ENCODE data around the gene NUCKS1. TPM values are rescaled to one million over a fixed set of nuclear protein-coding genes. Genes with fewer than 3 reads are reported as not detected.
A peak's percentile ranks its signal among the peaks of the same experiment; 100 is the strongest.

NUCKS1 gene
- total RNA-seq, 1 donor from 2014 or later = 111 TPM

DNA sequence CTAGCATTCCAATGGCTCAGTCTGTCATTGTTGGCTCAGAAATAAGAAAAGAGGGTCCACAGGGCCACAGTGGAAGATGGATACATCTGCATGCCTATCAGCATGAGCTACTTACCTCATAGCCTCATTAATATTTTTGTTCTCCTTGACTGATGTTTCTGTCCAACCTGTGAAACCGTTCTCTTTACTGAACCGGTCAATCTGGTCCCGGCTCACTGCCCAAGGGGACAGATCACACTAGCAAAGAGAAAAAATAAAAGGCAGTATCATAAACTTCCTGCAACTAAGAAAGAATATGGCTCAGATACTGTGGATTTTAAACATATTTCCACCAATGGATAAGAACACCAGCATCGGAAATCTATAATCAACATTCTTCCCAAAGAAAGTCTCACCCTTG lies 20.6 kb upstream of the NUCKS1 start:
- intact Hi-C loops (cut with DNase I) = no loop called here
- Histone ChIP-seq H3K9me3 (no peaks in the 10 kb centered on the region), H3K27me3 (ENCODE audit: low read depth) (no peaks in the 10 kb centered on the region), H3K4me3 (no peak overlapping the region), H3K4me1 (peaks cover 12% of the 10 kb centered on the region), H3K36me3 (peaks cover 14% of the 10 kb centered on the region), H3K27ac (no peak overlapping the region)
- DNase-seq (no peak), ATAC-seq (no peak)
- TF ChIP-seq, protein P1, sequence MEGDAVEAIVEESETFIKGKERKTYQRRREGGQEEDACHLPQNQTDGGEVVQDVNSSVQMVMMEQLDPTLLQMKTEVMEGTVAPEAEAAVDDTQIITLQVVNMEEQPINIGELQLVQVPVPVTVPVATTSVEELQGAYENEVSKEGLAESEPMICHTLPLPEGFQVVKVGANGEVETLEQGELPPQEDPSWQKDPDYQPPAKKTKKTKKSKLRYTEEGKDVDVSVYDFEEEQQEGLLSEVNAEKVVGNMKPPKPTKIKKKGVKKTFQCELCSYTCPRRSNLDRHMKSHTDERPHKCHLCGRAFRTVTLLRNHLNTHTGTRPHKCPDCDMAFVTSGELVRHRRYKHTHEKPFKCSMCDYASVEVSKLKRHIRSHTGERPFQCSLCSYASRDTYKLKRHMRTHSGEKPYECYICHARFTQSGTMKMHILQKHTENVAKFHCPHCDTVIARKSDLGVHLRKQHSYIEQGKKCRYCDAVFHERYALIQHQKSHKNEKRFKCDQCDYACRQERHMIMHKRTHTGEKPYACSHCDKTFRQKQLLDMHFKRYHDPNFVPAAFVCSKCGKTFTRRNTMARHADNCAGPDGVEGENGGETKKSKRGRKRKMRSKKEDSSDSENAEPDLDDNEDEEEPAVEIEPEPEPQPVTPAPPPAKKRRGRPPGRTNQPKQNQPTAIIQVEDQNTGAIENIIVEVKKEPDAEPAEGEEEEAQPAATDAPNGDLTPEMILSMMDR (IDR thresholded peaks at IDR 0.05) = no peak

DNA sequence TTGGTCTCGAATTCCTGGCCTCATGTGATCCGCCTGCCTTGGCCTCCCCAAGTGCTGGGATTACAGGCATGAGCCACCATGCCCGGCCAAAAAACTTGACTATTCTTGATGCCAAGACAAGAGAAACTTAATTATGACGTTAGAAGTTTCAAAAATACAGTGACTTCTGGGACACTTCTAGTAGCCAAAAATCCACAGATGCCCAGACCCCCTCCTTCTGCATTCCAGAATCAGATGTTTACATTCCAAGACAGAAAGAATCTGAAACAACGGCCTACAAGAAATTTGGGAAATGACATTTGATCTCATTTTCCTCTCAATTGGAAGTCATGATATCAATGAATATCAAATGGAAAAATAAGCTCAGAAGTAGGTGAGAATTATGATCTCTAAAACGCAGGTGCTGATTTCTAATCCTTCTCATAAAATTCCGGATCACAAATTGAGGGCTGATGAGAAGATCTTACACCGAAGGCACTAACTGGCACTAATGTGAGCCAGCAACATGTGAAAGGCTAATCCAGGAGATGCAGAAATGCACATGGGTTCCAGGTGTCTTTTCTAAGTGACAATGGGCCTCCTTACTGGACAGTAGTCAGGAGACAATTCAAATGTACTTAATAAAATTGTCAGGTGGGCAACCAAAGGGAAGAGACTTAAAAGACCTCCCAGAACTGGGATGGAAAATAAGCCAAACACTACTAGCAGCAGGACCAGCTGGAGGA lies 19.8 kb upstream of the NUCKS1 start:
- TF ChIP-seq, protein P1 (IDR thresholded peaks at IDR 0.05) = no peak
- peak overlapping the region; percentile 44 for H3K27ac ChIP-seq
- intact Hi-C loops (cut with DNase I) = no loop called here
- peaks cover 9% of the 10 kb centered on the region for H3K4me1 ChIP-seq
- no peak overlapping the region for H3K4me3 ChIP-seq
- DNase-seq (no peak), ATAC-seq (no peak)
- H3K36me3 ChIP-seq = peaks cover 14% of the 10 kb centered on the region
- H3K27me3 ChIP-seq (ENCODE audit: low read depth) = no peaks in the 10 kb centered on the region
- H3K9me3 ChIP-seq = no peaks in the 10 kb centered on the region

DNA sequence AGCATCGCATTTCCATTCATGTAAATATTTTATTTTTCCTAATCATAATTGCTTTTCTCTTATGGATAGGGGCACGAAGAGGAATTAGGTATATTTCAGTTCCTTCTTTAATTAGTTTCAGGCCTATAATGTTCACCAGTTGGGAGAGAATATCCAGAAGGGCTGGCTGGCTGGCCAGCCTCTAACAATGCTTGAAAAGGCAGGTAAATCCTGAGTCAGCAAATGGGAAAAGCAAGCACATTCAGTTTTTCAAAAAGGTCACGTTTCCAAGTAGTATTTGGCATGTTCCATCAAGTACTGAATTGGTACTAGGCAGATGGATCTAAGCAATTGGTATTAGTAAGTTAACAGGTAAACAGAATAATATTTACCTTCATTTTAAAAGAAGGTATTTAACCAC lies 17.3 kb upstream of the NUCKS1 start:
- H3K27me3 ChIP-seq (ENCODE audit: low read depth) = no peaks in the 10 kb centered on the region
- H3K36me3 ChIP-seq = peaks cover 14% of the 10 kb centered on the region
- ATAC-seq (no peak), DNase-seq (no peak)
- H3K9me3 ChIP-seq = no peaks in the 10 kb centered on the region
- H3K4me1 ChIP-seq = no peaks in the 10 kb centered on the region
- H3K27ac ChIP-seq = no peak overlapping the region
- TF ChIP-seq, protein P1 (IDR thresholded peaks at IDR 0.05) = no peak
- intact Hi-C loops (cut with DNase I) = no loop called here
- no peak overlapping the region for H3K4me3 ChIP-seq

DNA sequence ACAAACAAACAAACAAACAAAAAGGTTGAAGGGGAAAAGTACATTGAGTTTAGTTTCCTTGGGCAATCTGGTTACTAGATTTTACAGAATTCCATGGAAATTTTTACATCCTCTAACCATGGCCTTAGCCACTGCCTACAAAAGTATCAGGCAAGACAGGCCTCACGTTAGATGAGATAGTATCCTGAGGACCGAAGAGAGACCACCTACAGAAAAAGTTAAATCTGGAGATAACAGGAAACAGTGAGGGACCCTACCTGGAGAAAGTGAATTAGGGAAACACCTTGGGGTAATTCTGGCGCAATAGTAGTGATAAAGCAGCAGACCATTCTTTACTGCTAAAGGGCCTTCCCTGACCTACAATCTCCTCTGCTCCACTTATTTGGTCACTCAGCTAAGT lies 16.6 kb upstream of the NUCKS1 start:
- DNase-seq = no peak
- H3K27ac ChIP-seq = no peak overlapping the region
- intact Hi-C loops (cut with DNase I) = no loop called here
- H3K27me3 ChIP-seq (ENCODE audit: low read depth) = no peaks in the 10 kb centered on the region
- H3K36me3 ChIP-seq = peaks cover 14% of the 10 kb centered on the region
- no peak overlapping the region for H3K4me3 ChIP-seq
- no peaks in the 10 kb centered on the region for H3K9me3 ChIP-seq
- no peaks in the 10 kb centered on the region for H3K4me1 ChIP-seq
- TF ChIP-seq, protein P1 (IDR thresholded peaks at IDR 0.05) = no peak
- ATAC-seq = no peak

DNA sequence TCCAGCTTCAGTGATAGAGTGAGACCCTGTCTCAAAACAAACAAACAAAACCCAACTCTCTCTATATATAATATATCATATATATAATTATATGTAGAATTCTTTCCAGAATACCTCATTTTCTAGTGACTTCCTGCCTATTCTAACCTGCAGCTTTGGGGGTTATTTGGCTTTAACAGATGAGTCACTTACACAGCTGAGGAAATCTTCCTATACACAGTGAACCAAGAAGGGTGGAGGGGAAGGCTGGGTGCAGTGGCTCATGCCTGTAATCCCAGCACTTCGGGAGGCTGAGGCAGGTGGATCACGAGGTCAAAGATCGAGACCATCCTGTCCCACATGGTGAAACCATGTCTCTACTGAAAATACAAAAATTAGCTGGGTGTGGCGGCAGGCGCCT lies 16.1 kb upstream of the NUCKS1 start:
- Histone ChIP-seq H3K27me3 (ENCODE audit: low read depth) (no peaks in the 10 kb centered on the region), H3K4me3 (no peak overlapping the region), H3K36me3 (peaks cover 14% of the 10 kb centered on the region), H3K4me1 (no peaks in the 10 kb centered on the region), H3K27ac (no peak overlapping the region), H3K9me3 (no peaks in the 10 kb centered on the region)
- DNase-seq (no peak), ATAC-seq (no peak)
- intact Hi-C loops (cut with DNase I) = no loop called here
- TF ChIP-seq, protein P1 (IDR thresholded peaks at IDR 0.05) = no peak
